Skeletal muscle satellite cell (primary cell): ENCODE results near the gene B3GNT7.
A peak's percentile ranks its signal among the peaks of the same experiment; 100 is the strongest.

ENCODE experiments used
- H3K27me3 ChIP-seq: 2 replicates; pipeline ENCODE4 v1.7.0; 2013; ENCODE audit warnings: low read length; ENCODE audit not compliant: control insufficient read depth, insufficient read depth
- H3K36me3 ChIP-seq: 2 replicates; pipeline ENCODE4 v1.7.0; 2013; ENCODE audit warnings: mild to moderate bottlenecking, control low read depth, low read length; ENCODE audit not compliant: insufficient read depth
- H3K4me1 ChIP-seq: 2 replicates; pipeline ENCODE4 v1.7.0; 2013; ENCODE audit warnings: low read length; ENCODE audit not compliant: control insufficient read depth, insufficient read depth
- H3K4me2 ChIP-seq: 2 replicates; pipeline ENCODE4 v1.7.0; 2013; ENCODE audit warnings: mild to moderate bottlenecking, low read length
- H3K4me3 ChIP-seq: 2 replicates; pipeline ENCODE4 v1.7.0; 2013; ENCODE audit warnings: low read length
- H3K9ac ChIP-seq: 2 replicates; pipeline ENCODE4 v1.7.0; 2013; ENCODE audit warnings: mild to moderate bottlenecking, low read depth, low read length, moderate library complexity
- H3K9me3 ChIP-seq: replicated peaks from 2 replicates; pipeline ENCODE4 v1.7.0; 2013; ENCODE audit warnings: mild to moderate bottlenecking, control low read depth, low read length

Gene B3GNT7

DNA sequence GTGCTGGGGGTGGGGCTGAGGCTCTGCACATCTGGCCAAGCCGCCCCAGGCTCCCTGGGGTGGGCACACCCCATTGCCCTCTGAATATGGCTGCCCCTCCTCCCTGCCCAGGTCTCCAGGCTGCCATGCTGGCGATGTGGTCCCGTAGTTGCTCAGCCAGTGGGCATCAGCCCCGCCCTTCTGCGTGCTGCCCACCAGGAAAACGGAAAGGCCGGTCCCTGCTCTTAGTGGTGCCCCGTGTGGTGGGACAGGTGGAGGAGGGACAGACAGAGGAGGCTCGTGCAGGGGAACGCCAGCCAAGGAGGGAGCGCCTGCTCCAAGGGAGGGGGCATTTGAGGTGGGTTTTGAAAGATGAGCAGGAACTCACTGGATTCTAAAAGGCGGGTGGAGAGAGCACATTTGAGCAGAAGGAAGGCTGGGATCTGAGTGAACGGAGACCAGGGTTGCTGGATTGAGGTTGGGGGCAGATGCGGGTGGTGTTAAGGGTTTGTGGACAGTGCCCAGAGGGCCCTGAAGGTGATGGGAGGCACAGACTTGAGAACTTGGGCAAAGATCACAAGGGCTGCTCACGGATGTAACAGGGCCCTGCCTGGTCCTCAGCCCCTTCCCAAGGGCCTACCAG lies 6.7 kb upstream of the B3GNT7 start:
- peaks cover 8% of the 10 kb centered on the region for H3K9me3 ChIP-seq
- H3K36me3 ChIP-seq, result no peaks in the 10 kb centered on the region
- peaks cover 26% of the 10 kb centered on the region for H3K4me1 ChIP-seq
- no peak overlapping the region for H3K4me3 ChIP-seq
- H3K27me3 ChIP-seq, result peaks cover 4% of the 10 kb centered on the region
- peak overlapping the region; percentile 47 for H3K4me2 ChIP-seq
- H3K9ac ChIP-seq, result peak overlapping the region; percentile 67

DNA sequence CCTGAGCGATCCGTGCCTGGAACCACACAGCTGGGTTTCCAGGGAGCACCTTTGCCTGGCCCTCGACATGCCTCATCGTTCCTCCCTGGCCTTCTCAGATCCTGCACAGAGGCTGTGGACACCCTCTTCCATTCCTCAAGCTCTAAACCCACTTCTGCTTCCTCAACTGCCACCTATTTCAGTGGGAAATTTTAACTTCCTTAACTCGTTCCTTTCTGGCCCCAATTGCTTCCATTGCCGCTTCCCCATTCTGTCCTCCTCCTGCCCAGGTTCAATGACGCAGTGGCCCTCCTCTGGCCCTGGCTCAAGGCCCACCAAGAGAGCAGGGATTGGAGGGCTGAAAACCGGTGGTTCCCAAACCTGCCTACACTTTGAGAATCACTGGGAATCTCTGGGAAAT lies 4.8 kb upstream of the B3GNT7 start:
- H3K9ac ChIP-seq, result no peak overlapping the region
- peaks cover 30% of the 10 kb centered on the region for H3K4me1 ChIP-seq
- no peaks in the 10 kb centered on the region for H3K36me3 ChIP-seq
- H3K27me3 ChIP-seq, result peaks cover 21% of the 10 kb centered on the region
- H3K4me2 ChIP-seq, result no peak overlapping the region
- H3K4me3 ChIP-seq, result no peak overlapping the region
- H3K9me3 ChIP-seq, result no peaks in the 10 kb centered on the region

DNA sequence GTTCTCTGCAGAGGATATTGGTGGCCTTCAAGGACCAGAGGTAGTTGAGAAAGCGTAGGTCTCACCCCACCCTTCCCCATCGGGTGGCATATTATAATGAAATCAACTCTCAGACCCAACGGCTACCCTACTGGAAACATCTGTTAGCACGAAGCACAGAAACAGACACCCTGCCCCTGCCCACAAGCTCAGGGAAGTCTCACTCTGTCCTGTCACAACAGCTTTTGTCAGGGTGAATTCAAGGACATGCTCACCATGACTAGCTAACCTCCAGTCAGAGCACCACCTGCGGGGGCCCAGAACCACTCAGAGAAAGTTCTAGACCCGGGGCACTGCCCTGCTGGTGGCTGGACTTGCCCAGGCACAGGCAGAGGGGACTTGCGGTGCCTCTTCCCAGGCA lies 3.5 kb upstream of the B3GNT7 start:
- no peak overlapping the region for H3K4me2 ChIP-seq
- H3K36me3 ChIP-seq, result no peaks in the 10 kb centered on the region
- peaks cover 32% of the 10 kb centered on the region for H3K27me3 ChIP-seq
- no peaks in the 10 kb centered on the region for H3K9me3 ChIP-seq
- H3K4me3 ChIP-seq, result no peak overlapping the region
- no peak overlapping the region for H3K9ac ChIP-seq
- H3K4me1 ChIP-seq, result peaks cover 19% of the 10 kb centered on the region

DNA sequence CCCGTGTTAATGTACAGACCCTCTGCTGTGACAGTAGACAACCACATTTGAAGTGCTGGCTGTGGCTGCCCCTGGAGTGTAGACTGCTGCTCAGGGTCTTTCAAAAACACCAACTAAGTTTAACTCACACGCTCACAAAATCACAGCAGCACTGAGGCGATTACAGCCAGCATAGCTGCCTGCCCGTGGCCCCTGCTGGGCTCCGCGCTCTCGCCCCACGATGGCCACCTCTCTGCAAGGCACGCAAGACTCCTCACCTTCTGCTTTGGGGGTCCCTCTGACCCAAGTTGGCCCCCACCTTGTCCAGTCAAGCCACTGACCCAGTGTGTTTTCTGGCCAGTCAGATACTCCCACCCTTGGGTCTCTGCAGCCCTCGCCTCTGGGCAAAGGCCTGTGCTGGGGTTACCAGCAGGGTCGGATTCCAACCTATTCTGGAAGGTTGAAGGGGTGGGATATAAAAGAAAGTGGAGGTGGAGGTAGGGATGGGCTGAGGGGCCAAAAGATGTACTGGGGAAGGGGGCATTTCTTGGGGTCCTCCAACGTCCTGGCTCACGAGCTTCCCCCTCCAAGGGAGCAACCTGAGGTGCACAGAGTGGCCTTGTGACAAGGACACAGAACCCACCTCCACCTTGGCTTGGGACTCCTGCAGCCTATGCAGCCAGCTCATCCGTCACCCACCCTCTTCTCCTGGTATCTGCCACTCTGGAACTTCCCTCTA lies 2.9 kb upstream of the B3GNT7 start:
- Histone ChIP-seq H3K4me1 (peaks cover 17% of the 10 kb centered on the region), H3K27me3 (peaks cover 34% of the 10 kb centered on the region), H3K4me3 (no peak overlapping the region), H3K4me2 (no peak overlapping the region), H3K9me3 (no peaks in the 10 kb centered on the region), H3K36me3 (no peaks in the 10 kb centered on the region), H3K9ac (no peak overlapping the region)

DNA sequence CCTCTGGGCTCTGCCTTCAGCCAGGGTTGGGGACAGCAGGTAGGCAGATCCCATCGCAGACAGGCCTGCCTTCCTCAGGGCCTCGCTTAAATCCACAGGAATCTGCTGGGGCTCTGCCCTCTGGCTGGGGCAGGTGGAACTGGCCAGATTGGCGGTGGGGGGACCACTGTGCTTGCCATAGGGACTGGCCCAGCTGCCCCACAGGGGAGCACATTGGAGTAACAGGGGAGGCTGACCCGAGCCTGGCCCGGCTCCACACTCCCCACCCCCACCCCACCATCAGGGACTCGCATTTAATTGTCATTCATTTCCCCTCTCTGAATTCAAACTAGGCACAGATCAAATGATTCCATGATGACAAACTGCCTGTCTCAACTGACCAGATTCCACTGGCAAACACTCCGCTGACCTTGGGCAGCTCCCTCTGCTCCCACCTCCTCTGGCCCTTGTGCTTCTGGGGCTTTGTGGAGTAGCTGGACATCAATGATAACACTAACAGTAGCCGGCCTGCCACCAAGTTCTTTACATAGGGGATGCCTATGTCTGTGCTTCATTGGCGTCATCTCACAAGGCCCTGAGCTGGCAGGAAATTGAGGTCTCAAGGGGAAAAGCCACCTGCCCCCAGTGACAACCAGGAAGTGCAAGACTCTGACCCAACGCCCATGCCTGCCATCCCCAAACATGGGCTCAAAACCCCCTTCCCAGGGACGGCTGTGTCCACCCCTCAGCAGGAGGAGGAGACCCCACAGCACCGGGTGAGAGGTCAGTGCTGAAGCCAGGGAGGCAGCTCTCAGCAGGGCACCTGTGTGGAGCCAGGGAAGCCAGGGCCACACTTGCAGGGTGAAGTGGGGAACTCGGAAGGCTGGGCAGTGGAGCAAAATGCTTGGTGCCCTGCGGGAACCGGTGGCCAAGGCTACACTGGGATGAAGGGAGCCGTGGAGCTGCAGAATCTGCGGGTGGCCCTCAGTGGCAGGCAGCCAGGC lies 2.1 kb upstream of the B3GNT7 start:
- H3K4me3 ChIP-seq, result no peak overlapping the region
- no peak overlapping the region for H3K9ac ChIP-seq
- no peaks in the 10 kb centered on the region for H3K9me3 ChIP-seq
- H3K4me2 ChIP-seq, result no peak overlapping the region
- H3K4me1 ChIP-seq, result peaks cover 9% of the 10 kb centered on the region
- peaks cover 34% of the 10 kb centered on the region for H3K27me3 ChIP-seq
- no peaks in the 10 kb centered on the region for H3K36me3 ChIP-seq

DNA sequence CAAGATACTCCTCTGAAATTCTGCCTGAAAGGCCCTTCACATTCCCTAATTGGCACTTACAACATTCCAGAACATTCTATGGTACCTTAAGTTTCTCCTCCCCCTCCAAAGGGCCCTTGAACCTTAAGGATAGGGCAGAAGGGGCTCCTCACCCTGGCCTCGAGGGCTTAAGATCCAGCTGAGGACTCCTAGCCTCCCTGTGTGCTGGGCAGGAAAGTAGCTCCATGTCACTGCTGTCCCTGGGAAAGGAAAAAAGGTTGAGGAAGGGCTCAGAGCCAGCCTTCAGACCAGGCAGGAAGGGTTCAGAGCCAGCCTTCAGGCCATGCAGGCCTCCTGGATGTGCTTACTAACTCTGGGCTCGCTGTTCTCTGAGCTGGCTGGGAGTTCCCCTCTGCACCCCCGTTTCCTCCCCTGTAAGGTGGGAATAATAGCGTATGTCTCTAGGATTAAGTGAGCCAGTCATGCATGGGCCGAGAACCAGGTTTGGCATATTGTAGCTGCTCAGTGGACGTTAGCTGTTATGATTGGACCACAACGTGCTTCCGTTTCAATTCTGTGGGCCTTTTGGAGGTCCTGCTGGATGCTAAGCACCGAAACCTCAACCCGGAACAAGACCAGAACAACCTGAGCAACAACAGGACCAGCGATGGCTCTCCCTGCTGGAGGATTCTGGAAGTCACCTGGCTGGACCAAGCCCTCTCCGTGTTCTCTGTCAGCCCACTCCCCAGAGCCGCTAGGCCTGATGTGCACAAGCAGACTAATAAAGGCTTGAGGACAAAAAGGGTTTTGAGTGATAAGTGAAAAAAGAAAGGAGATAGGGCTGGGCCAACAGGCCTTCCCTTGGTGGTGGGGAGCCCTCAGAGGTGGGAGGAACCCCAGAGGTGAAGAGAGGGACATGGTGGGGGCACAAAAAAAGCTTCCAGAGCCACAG lies 1.0 kb upstream of the B3GNT7 start:
- Histone ChIP-seq H3K27me3 (peaks cover 34% of the 10 kb centered on the region), H3K9me3 (no peaks in the 10 kb centered on the region), H3K9ac (no peak overlapping the region), H3K36me3 (no peaks in the 10 kb centered on the region), H3K4me3 (no peak overlapping the region), H3K4me2 (no peak overlapping the region), H3K4me1 (peaks cover 4% of the 10 kb centered on the region)

DNA sequence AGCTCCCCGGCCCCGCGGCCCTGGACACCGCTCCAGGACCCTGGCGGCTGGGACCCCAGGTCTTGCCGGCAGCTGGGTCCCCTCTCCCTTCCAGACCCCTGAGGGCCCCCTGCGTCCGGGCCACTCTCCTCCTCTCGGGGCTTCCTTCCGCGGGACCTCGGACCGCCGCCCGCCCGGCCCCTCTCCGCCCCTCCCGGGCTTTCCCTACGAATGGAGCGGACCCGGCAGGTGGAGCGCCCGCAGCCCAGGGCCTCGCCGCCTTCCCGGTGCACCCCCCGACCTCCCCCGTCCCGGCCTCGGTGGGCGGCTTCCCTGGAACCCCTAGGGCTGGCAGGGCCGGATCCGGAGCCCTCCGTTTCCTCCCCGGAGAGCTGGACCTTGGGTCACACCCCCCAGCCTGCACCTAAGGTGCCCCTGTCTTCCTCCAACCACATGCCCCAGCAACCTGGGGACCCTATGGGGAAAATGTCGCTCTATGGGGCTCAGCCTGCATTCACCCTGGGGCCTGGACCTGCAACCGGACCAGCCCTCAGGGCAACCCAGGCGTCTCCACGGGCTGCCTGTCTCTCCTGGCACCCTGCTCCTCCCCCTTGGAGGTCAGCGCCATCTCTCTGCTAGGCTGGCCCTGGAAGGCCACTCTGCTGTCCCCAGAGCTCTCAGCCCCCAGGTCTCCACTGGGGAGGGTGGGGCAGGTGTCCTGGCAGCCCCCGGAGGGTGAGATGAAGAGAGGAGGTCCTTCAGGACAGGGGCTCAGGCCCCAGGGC lies 730 bp downstream of the B3GNT7 start:
- Histone ChIP-seq H3K36me3 (no peaks in the 10 kb centered on the region), H3K4me1 (peaks cover 13% of the 10 kb centered on the region), H3K4me2 (no peak overlapping the region), H3K9me3 (no peaks in the 10 kb centered on the region), H3K4me3 (no peak overlapping the region), H3K27me3 (peaks cover 34% of the 10 kb centered on the region), H3K9ac (no peak overlapping the region)

DNA sequence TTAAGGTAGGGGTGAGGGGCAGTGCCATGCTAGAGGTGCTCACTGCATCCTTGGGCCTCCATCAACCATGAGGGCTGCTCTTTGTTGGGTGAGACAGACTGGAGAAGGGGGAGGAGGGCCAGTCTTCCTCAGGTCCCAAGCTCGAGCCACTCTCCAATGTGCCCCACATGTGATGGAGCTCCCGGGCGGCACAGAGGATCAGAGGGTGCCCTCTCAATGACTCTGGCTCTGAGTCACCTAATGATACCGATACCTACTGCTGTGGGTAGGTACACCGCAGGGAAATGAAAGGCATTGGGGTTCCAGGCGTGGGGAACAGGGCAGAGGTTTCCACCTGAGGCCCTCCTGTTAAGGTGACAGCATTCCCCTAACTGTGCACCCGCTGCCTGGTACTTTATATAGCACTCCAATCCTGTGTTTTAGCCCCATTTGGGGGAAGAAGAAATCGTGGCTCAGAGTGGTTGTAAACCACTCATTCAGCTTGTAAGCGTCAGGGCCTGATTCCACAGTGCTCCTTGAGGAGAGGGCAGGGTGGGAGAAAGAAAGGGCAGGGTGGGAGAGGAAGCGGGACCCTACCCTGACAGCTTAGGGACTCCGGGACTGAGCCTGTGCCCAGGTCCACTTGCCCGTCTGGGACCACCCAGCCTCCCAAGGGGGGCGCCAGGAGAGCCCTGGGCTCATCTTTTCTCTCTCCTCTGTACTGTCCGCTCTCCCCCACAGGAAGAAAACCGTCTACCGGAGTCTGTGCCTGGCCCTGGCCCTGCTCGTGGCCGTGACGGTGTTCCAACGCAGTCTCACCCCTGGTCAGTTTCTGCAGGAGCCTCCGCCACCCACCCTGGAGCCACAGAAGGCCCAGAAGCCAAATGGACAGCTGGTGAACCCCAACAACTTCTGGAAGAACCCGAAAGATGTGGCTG lies 1.8 kb downstream of the B3GNT7 start:
- Histone ChIP-seq H3K4me3 (no peak overlapping the region), H3K9ac (no peak overlapping the region), H3K4me1 (peaks cover 13% of the 10 kb centered on the region), H3K36me3 (no peaks in the 10 kb centered on the region), H3K9me3 (no peaks in the 10 kb centered on the region), H3K27me3 (peaks cover 34% of the 10 kb centered on the region), H3K4me2 (no peak overlapping the region)

DNA sequence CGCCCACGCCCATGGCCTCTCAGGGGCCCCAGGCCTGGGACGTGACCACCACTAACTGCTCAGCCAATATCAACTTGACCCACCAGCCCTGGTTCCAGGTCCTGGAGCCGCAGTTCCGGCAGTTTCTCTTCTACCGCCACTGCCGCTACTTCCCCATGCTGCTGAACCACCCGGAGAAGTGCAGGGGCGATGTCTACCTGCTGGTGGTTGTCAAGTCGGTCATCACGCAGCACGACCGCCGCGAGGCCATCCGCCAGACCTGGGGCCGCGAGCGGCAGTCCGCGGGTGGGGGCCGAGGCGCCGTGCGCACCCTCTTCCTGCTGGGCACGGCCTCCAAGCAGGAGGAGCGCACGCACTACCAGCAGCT lies 2.4 kb downstream of the B3GNT7 start:
- Histone ChIP-seq H3K4me2 (no peak overlapping the region), H3K9ac (no peak overlapping the region), H3K27me3 (peaks cover 34% of the 10 kb centered on the region), H3K9me3 (no peaks in the 10 kb centered on the region), H3K4me3 (no peak overlapping the region), H3K4me1 (peaks cover 13% of the 10 kb centered on the region), H3K36me3 (no peaks in the 10 kb centered on the region)

DNA sequence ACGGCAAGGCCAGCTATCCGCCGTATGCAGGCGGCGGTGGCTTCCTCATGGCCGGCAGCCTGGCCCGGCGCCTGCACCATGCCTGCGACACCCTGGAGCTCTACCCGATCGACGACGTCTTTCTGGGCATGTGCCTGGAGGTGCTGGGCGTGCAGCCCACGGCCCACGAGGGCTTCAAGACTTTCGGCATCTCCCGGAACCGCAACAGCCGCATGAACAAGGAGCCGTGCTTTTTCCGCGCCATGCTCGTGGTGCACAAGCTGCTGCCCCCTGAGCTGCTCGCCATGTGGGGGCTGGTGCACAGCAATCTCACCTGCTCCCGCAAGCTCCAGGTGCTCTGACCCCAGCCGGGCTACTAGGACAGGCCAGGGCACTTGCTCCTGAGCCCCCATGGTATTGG lies 3.1 kb downstream of the B3GNT7 start:
- no peak overlapping the region for H3K4me3 ChIP-seq
- H3K27me3 ChIP-seq, result peaks cover 33% of the 10 kb centered on the region
- peaks cover 13% of the 10 kb centered on the region for H3K4me1 ChIP-seq
- H3K36me3 ChIP-seq, result no peaks in the 10 kb centered on the region
- H3K4me2 ChIP-seq, result no peak overlapping the region
- H3K9ac ChIP-seq, result no peak overlapping the region
- no peaks in the 10 kb centered on the region for H3K9me3 ChIP-seq
